WERI-Rb-1 (cell line): ENCODE measurements around the gene SMCHD1.

ENCODE experiments used
- DNase-seq: peaks from one replicate; pipeline ENCODE4 v3.0.0-alpha.2; 2020
- H3K27ac ChIP-seq: fragments of 250-450 bp; sonication (Bioruptor Pico); 2 replicates; pipeline ENCODE4 v1.5.1; 2020; ENCODE audit warnings: mild to moderate bottlenecking, moderate library complexity
- H3K27me3 ChIP-seq: fragments of 250-450 bp; sonication (Bioruptor Pico); 2 replicates; pipeline ENCODE4 v1.5.1; 2021; ENCODE audit warnings: mild to moderate bottlenecking, low read depth, moderate library complexity; ENCODE audit not compliant: insufficient read depth, severe bottlenecking
- H3K36me3 ChIP-seq: fragments of 250-450 bp; sonication (Bioruptor Pico); 2 replicates; pipeline ENCODE4 v1.5.1; 2020; ENCODE audit warnings: mild to moderate bottlenecking, moderate library complexity
- H3K4me3 ChIP-seq: 2 replicates; pipeline ENCODE4 v1.5.1; 2011; ENCODE audit warnings: low read depth, mild to moderate bottlenecking, control low read depth, low read length
- H3K9me3 ChIP-seq: fragments of 250-450 bp; sonication (Bioruptor Pico); 2 replicates; pipeline ENCODE4 v1.5.1; 2021; ENCODE audit warnings: mild to moderate bottlenecking, moderate library complexity; ENCODE audit not compliant: severe bottlenecking
- CTCF ChIP-seq: IDR thresholded peaks from 2 replicates; pipeline ENCODE4 v1.5.1; 2011; ENCODE audit warnings: low read depth, mild to moderate bottlenecking, control low read depth, inconsistent platforms, low read length

SMCHD1 gene

GRCh38 chr18:2692508-2692907 lies 37.0 kb downstream of the SMCHD1 start:
- no peak for DNase-seq
- Histone ChIP-seq H3K9me3 (no peaks in the 10 kb centered on the region), H3K36me3 (peaks cover 55% of the 10 kb centered on the region), H3K27me3 (no peaks in the 10 kb centered on the region), H3K27ac (no peak overlapping the region), H3K4me3 (no peak overlapping the region)
- TF ChIP-seq CTCF = no peak

GRCh38 chr18:2697184-2697583 lies 41.7 kb downstream of the SMCHD1 start:
- no peaks in the 10 kb centered on the region for H3K9me3 ChIP-seq
- no peak for TF ChIP-seq CTCF
- H3K36me3 ChIP-seq = peaks cover 63% of the 10 kb centered on the region
- H3K27ac ChIP-seq = no peak overlapping the region
- H3K27me3 ChIP-seq = no peaks in the 10 kb centered on the region
- DNase-seq = no peak
- H3K4me3 ChIP-seq = no peak overlapping the region

- no peak for DNase-seq
- H3K27ac ChIP-seq = no peak overlapping the region
- TF ChIP-seq CTCF = no peak
- no peak overlapping the region for H3K4me3 ChIP-seq
- H3K9me3 ChIP-seq = no peaks in the 10 kb centered on the region
- H3K36me3 ChIP-seq = peaks cover 56% of the 10 kb centered on the region
- H3K27me3 ChIP-seq = no peaks in the 10 kb centered on the region
Observed at GRCh38 chr18:2699001-2699400, 43.5 kb downstream of the SMCHD1 start.

GRCh38 chr18:2704541-2704940 lies 49.0 kb downstream of the SMCHD1 start:
- H3K4me3 ChIP-seq = no peak overlapping the region
- H3K36me3 ChIP-seq = peaks cover 59% of the 10 kb centered on the region
- H3K9me3 ChIP-seq = no peaks in the 10 kb centered on the region

GRCh38 chr18:2706903-2707302 lies 51.4 kb downstream of the SMCHD1 start:
- no peak for DNase-seq
- Histone ChIP-seq H3K4me3 (no peak overlapping the region), H3K27me3 (no peaks in the 10 kb centered on the region), H3K36me3 (peaks cover 60% of the 10 kb centered on the region), H3K9me3 (no peaks in the 10 kb centered on the region), H3K27ac (no peak overlapping the region)
- no peak for TF ChIP-seq CTCF

More at GRCh38 chr18:2704541-2704940, 49.0 kb downstream of the SMCHD1 start:
- no peak for DNase-seq
- Histone ChIP-seq H3K27me3 (no peaks in the 10 kb centered on the region), H3K27ac (no peak overlapping the region)
- TF ChIP-seq CTCF = no peak

GRCh38 chr18:2707551-2708168 lies 52.1 kb downstream of the SMCHD1 start:
- Histone ChIP-seq H3K27ac (no peak overlapping the region), H3K36me3 (peaks cover 65% of the 10 kb centered on the region)
- TF ChIP-seq CTCF = no peak

More at GRCh38 chr18:2707551-2708168, 52.1 kb downstream of the SMCHD1 start:
- Histone ChIP-seq H3K9me3 (no peaks in the 10 kb centered on the region), H3K27me3 (no peaks in the 10 kb centered on the region), H3K4me3 (no peak overlapping the region)
- DNase-seq = no peak
